ENCODE measurements around the gene HECTD4. TPM values are rescaled to one million over a fixed set of nuclear protein-coding genes. Genes with fewer than 3 reads are reported as not detected.

HECTD4 gene
- total RNA-seq, 1 donor from 2014 or later = 98.8 TPM

DNA sequence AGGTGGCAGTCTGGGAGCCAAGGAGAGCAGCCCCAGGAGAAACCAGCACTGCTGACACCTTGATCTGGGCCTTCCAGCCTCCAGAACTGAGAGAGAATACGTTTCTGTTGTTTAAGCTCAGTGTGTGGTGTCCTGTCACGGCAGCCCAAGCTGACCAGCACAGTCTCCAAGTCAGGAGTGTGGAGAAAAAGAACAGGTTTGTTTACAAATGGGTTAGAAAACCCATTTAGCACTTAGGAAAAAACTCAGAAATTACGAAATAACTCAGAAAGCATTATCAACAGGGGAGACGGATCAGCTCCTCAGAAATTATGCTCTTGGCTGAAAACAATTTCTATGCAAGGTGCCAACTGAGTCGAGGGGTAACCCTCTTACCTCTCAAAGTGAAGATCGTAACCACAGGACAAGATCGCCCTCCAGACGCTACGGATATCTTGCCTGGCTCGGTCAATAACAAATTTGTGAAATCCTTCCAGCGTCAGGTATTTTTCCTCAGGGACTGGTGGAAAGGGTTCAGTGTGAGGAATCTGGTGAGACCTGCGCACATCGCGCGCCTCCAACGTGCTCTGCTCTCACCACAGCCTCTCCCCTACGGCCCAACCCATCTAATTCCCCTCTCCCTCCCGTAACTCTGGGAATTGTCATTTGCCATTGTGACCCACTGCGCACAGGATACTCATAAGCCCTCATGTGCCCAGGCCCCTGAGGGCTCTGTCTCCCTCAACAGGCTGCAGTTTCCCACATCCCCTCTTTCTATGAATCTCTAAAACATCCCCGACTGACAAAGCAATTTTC lies 206.7 kb downstream of the HECTD4 start:
- Mint-ChIP-seq H3K36me3 (ENCODE audit: low read depth) (peaks cover 72% of the 10 kb centered on the region), H3K4me3 (no peak overlapping the region), H3K27ac (no peak overlapping the region), H3K27me3 (no peaks in the 10 kb centered on the region), H3K9me3 (no peaks in the 10 kb centered on the region), H3K4me1 (no peaks in the 10 kb centered on the region)
- ChIA-PET CTCF (no interaction called here), POLR2A (no interaction called here)
- DNase-seq (no peak), ATAC-seq (ENCODE audit: low read depth) (no peak)
- intact Hi-C loops (cut with micrococcal nuclease) = no loop called here
- TF ChIP-seq, protein P1, sequence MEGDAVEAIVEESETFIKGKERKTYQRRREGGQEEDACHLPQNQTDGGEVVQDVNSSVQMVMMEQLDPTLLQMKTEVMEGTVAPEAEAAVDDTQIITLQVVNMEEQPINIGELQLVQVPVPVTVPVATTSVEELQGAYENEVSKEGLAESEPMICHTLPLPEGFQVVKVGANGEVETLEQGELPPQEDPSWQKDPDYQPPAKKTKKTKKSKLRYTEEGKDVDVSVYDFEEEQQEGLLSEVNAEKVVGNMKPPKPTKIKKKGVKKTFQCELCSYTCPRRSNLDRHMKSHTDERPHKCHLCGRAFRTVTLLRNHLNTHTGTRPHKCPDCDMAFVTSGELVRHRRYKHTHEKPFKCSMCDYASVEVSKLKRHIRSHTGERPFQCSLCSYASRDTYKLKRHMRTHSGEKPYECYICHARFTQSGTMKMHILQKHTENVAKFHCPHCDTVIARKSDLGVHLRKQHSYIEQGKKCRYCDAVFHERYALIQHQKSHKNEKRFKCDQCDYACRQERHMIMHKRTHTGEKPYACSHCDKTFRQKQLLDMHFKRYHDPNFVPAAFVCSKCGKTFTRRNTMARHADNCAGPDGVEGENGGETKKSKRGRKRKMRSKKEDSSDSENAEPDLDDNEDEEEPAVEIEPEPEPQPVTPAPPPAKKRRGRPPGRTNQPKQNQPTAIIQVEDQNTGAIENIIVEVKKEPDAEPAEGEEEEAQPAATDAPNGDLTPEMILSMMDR (IDR thresholded peaks at IDR 0.05) = no peak

DNA sequence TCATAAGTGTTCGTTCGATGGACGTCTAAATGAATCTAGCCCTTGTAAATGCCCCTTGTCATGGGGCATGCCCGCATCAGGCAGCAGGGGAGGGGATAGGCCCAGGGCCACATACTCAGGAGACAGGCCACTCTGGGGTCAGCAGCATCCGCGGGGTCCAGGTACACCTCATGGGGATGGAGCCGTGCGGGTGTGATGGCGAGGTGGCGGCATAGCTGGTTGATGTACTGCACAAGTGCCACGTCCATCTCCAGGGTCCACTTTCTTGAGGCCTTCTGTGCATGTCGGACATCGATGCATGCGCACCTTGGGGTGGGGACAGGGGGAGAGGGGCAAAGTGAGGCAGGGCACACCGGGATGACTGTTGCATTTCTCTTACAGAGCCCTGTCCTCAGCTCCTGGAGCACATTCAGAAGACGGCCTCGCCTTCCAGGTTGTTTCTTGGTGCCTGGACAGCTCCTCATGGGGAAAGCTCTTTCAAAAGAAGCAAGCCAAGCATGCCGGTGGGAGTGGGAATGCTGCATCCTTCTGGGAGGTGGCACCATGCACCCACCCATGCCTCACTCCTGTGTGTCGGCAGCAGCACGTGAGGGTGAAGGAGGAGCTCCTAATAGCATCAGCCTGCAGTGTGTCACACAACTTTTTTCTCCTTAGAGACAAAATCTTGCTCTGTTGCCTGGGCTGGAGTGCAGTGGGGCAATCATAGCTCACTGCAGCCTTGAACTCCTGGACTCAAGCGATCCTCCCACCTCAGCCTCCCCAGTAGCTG lies 209.5 kb downstream of the HECTD4 start:
- DNase-seq (no peak), ATAC-seq (ENCODE audit: low read depth) (no peak)
- intact Hi-C loops (cut with micrococcal nuclease) = no loop called here
- Mint-ChIP-seq H3K27ac (no peak overlapping the region), H3K9me3 (no peaks in the 10 kb centered on the region), H3K4me1 (peaks cover 6% of the 10 kb centered on the region), H3K36me3 (ENCODE audit: low read depth) (peaks cover 64% of the 10 kb centered on the region), H3K4me3 (no peak overlapping the region), H3K27me3 (no peaks in the 10 kb centered on the region)
- POLR2A ChIA-PET = interaction anchor here (0.8 kb wide), 1 partner anchor 408 kb away, joined by 3 read pairs; no protein-coding TSS in a partner anchor
- TF ChIP-seq, protein P1 (IDR thresholded peaks at IDR 0.05) = no peak
- CTCF ChIA-PET = interaction anchor here (0.8 kb wide), 1 partner anchor 228 kb away, joined by 3 read pairs; no protein-coding TSS in a partner anchor

DNA sequence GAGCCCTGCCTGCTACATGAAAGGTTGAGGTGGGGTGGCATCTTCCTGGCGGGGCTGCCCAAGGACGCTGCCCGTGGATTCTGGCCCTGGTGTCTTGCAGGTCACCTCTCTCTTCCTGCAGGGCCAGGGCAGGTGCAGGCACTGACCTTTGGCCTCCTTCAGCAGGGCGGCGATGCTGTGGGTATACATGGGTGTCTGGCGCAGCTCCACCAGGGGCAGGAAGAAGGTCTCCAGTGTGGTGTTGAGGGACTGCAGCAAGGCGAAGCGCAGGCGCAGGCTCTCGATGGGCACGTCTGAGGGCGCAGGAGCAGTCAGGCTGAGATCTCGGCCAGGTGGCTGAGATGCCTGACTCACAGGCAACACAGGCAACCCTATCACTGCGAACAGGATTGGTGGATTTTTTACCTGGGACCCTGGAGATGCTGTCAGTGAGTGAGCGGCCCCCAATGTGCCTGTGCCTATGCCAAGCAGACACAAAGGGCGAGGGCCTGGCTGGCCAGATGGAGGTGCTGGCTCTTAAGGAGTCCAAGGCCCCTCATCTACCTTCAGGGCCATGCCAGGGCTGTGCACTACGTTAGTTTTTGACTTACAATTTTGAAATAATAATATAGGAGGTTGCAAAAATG lies 211.1 kb downstream of the HECTD4 start:
- Mint-ChIP-seq H3K27me3 (no peaks in the 10 kb centered on the region), H3K4me1 (peaks cover 6% of the 10 kb centered on the region), H3K9me3 (no peaks in the 10 kb centered on the region), H3K27ac (no peak overlapping the region), H3K36me3 (ENCODE audit: low read depth) (peaks cover 53% of the 10 kb centered on the region), H3K4me3 (no peak overlapping the region)
- intact Hi-C loops (cut with micrococcal nuclease) = loop anchor here (1.0 kb wide), 2 partner anchors 62 to 226 kb away; no protein-coding TSS in a partner anchor
- CTCF ChIA-PET = no interaction called here
- no peak for ATAC-seq (ENCODE audit: low read depth)
- POLR2A ChIA-PET = no interaction called here
- DNase-seq = no peak
- TF ChIP-seq, protein P1 (IDR thresholded peaks at IDR 0.05) = no peak

DNA sequence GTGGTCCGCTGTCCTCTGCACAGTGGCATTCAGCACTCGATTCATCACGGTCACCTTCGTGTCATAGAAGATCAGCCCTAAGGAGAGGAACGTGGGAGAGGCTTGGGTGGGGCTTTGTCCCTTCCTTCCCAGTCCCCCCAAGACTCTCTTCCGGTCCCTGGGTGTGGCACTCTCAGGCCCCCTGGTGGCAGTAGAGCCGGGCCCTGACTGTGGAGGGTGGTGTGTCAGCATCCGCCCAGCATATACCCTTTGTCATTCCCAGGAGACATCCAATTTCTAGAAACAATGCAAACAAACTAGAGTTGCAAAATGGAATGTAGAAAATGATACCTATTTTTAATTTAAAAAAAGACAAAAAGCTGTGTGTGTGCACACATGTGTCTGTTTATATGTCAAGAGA lies 211.9 kb downstream of the HECTD4 start:
- Mint-ChIP-seq H3K4me3 (no peak overlapping the region), H3K27me3 (no peaks in the 10 kb centered on the region), H3K9me3 (no peaks in the 10 kb centered on the region), H3K4me1 (peaks cover 6% of the 10 kb centered on the region), H3K27ac (no peak overlapping the region), H3K36me3 (ENCODE audit: low read depth) (peaks cover 46% of the 10 kb centered on the region)
- TF ChIP-seq, protein P1 (IDR thresholded peaks at IDR 0.05) = no peak
- ATAC-seq (ENCODE audit: low read depth) (peak; percentile 66), DNase-seq (no peak)
- intact Hi-C loops (cut with micrococcal nuclease) = loop anchor here (1.0 kb wide), 2 partner anchors 61 to 225 kb away; no protein-coding TSS in a partner anchor
- CTCF ChIA-PET = interaction anchor here (1.2 kb wide), 1 partner anchor 226 kb away, joined by 4 read pairs; no protein-coding TSS in a partner anchor
- POLR2A ChIA-PET = no interaction called here

All from activated B cell treated with CpG ODN at 0.5 μM for 24 hours (primary cell).